NCI-H1417 treated with DMSO at 0.1 percent for 48 hours (cell line): ENCODE results near the gene TMPRSS9.

Source experiments
- DNase-seq: peaks from one replicate; lab custom pipeline; 2025; lab: John Stamatoyannopoulos, UW

Gene TMPRSS9

DNA sequence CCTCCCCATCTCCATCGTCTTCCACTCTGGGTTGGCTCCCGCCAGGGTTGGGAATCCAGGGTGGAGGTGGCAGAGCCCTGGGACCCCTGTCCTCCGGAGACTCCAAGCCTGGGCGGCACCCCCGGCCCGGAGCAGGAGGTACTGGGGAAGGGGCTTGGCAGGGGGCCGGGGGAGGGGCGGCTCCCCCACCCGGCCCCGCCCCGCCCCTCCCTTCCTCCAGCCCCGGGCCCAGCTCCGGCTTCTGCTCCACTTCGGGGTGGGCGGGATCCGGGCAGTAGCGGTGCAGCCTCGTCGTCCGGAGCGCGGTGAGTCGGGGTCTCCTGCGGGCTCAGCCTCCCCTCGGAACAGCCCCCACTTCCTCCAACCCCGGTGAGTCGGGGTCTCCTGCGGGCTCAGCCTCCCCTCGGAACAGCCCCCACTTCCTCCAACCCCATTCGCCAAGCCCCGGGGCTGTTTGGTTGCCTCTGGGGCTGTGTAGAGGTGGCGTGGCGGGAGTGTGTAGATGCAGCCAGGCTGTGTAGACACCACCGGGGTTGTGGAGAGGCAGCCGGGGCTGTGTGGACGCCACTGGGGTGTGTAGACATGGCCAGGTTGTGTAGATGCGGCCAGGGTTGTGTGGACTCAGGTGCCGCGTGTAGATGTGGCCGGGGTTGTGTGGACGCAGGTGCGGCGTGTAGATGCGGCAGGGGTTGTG, at the start of gene TMPRSS9:
TMPRSS9 (plus strand) TSS at position 274 of the 694 bp plus-strand sequence. CDS start 29,521 bp downstream, outside the sequence.
- DNase-seq: no peak

- no peak for DNase-seq
Observed at GRCh38 chr19:2311093-2311492, 49.0 kb upstream of the TMPRSS9 start.

DNA sequence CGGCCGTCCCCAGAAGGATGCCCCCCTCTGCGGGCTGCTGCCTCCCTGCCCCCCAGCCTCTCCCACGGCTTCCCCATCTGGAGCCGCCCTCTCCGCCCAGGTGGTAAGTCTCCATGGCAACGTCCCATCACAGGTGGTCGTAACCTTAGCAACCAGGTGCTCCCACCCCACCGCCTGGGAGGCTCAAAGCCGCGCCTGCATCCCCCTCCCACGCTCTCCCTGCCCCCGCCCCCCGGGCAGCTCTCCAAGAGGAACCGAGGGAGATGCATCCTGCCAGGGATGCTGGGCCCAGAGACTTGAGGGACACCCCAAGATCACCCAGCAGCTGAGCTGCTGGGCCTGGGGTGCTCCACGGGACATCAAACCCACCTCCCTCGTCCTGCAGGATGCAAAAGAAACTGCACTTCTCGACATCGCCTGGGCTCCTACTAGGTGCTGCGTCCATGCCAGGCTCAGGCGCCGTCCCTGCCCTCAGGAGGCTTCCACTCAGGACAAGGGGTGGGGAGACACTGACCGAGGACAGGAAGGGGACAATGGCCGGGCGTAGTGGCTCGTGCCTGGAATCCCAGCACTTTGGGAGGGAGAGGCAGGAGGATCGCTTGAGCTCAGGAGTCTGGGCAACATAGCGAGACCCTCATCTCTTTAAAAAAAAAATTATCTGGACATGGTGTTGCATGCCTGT, 47.1 kb upstream of the TMPRSS9 start:
- no peak for DNase-seq

DNA sequence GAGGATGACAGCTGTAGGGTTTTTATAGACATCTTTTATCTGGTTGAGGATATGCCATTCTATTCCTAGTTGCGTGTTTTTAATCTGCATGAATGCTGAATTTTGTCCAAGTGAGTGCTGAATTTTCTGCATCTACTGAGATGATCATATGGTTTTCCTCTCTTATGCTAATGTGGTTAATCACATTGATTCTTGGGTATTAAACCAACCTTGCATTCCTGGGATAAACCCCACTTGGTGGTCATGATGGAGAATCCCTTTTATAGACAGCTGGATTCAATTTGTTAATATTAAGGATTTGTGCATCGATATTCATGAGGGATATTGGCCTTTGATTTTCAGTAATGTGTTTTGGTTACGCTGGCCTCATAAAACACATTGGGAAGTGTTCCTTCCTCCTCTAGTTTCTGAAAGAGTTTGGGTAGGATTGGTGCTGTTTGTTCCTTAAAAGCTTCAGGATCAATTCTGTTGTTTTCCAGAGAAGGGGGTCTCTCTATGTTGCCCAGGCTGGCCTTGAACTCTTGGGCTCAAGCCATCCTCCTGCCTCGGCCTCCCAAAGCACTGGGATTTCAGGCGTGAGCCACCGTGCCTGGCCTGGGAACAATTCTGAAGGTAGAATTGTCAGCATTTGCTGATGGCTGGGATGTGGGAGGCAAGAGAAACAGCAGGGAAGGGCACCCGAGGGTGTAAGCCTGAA, 44.8 kb upstream of the TMPRSS9 start:
- no peak for DNase-seq

- no peak for DNase-seq
Observed at GRCh38 chr19:2315818-2316353, 44.2 kb upstream of the TMPRSS9 start.

DNA sequence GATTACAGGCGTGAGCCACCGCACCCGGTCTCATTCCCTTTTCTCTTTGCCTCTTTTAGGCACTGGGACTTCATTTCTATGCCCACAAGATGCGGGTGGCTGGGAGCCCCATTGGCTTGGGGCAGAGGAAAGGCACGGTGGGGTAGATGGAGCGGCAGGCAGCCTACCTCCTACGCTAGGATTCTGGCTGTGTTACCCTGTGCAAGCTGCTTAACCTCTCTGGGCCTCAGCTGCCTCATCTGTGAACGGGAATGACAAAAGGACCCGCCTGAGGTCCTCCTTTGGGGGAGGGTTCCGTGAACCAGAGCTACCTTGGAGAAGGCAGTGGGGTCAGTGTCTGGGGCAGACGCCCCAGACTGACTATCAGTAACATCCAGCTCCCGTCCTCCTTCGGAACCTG, 42.8 kb upstream of the TMPRSS9 start:
- no peak for DNase-seq

DNA sequence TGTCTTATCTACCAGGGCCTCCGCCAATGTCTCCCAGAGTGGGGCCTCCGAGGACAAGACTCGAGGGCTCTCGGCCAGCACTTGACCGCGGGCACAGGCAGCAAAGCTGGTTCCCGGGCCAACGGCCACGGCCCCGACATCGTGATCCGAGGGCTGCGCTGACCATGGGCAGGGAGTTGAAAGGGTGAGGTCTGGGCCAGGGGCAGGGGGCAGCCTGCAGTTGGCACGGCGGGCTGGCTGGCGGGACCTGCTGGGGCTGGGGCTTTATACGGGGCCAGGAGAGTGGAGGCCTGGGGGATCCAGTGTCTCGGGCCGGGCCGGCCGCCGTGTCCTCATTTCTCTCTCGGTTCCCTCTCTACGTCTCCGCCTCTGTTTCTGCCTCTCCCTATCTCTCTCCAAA, 42.3 kb upstream of the TMPRSS9 start:
- no peak for DNase-seq

DNA sequence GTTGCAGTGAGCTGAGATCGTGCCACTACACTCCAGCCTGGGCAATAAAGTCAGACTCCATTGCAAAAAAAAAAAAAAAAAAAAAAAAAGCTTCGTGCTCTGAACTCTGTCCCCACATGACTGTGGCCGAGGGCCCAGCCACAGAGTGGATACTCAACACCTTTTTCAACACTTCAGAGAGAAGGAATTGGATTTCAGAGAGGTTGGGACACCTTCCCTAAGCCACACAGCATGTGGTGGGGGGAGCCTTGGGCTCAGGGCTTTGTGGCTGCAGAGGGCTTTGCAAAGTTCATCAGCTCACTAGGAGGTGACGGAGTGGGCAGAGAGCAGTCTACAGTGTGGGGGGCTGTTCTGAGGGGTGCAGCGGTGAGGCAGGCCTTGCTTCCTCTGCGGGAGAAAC, 41.1 kb upstream of the TMPRSS9 start:
- no peak for DNase-seq

DNA sequence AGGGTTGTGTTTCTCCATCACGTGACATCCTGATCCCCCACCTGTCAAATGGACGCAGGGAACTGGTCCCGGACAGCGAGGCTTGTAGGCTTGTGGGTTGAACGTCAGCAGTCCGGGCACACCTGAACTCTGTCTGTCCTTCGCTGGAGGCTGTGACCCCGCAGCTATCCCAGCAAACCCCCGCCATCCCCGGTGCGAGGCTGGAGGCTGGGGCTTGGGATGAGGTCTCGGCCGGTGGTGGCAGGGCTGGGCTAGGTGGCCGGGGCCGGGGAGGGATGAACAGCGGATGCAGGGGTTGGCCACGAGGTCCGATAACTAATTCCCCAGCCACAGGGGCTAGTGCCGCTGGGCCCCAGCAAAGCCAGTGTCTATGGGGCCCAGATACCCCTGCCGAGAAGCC, 40.5 kb upstream of the TMPRSS9 start:
- no peak for DNase-seq

DNA sequence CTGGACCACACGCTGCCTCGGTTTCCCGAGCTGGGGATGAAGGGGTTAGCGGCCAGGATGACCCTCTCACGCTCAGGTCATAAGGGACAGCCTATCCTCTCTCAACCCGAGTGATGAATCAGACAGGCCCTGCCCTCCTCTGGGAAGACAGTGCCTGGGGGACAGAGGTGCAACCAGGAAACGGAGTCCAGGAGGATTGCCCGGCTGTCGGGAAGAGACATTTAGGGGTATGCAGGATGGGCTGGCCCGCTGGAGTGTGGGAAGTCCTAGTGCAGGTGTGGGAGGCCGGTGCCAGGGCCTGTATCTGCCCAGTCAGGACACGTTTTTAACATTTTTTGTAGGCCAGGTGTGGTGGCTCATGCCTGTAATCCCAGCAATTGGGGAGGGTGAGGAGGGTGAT, 40.0 kb upstream of the TMPRSS9 start:
- no peak for DNase-seq

- no peak for DNase-seq
Observed at GRCh38 chr19:2320939-2321338, 39.1 kb upstream of the TMPRSS9 start.

- DNase-seq: no peak
Observed at GRCh38 chr19:2321565-2322283, 38.3 kb upstream of the TMPRSS9 start.

- no peak for DNase-seq
Observed at GRCh38 chr19:2323707-2324106, 36.4 kb upstream of the TMPRSS9 start.

- no peak for DNase-seq
Observed at GRCh38 chr19:2324220-2324948, 35.7 kb upstream of the TMPRSS9 start.

- DNase-seq: no peak
Observed at GRCh38 chr19:2325281-2326046, 34.6 kb upstream of the TMPRSS9 start.

DNA sequence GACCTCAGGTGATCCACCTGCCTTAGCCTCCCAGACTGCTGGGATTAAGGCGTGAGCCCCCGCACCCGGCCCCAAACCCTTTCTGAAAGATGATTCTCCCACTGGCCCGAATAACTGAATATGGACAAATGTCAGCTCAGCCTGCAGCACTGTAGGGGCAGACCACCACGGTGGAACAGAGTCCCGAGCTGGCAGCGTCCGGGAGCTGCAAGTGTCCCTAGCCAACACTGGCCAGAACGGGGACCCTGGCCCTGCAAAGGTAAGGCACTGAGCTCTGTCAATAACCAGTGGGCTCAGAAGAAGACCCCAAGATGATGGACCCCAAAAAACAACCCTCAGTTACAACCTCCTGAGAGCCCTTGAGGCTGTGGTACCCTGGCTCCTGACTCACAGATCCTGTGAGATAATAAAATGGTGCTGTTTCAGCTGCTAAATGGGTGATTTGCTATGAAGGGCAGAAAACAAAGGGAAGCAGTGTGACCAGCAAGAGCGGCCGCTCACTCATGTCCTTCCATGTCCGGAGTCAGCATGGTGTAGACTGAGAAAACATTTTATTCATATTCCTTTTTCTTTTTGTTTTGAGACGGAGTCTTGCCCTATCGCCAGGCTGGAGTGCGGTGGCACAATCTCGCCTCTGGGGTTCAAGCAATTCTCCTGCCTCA, 33.2 kb upstream of the TMPRSS9 start:
- no peak for DNase-seq

DNA sequence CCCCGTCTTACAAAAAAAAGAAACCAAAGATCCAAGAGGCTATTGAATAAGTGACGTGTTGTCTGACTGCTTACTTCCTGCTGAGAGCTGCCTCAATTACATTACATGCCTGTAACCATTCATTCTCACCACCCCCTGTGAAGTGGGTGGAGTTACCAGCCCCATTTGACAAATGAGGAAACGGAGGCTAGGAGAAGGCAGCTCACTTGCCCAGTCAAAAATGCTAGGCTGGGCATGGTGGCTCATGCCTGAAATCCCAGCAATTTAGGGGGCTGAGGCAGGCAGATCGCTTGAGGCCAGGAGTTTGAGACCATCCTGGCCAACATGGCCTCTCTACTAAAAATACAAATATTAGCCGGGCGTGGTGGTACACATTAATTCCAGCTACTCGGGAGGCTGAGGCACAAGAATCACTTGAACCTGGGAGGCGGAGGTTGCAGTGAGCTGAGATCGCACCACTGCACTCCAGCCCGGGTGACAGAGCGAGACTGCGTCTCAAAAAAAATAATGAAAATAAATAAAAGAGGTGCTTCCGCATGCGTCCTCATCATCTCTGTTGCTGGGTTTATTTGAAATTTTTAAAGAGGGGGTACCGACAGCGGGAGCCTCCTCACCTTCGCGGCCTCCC, 32.2 kb upstream of the TMPRSS9 start:
- peak; percentile 65 for DNase-seq

DNA sequence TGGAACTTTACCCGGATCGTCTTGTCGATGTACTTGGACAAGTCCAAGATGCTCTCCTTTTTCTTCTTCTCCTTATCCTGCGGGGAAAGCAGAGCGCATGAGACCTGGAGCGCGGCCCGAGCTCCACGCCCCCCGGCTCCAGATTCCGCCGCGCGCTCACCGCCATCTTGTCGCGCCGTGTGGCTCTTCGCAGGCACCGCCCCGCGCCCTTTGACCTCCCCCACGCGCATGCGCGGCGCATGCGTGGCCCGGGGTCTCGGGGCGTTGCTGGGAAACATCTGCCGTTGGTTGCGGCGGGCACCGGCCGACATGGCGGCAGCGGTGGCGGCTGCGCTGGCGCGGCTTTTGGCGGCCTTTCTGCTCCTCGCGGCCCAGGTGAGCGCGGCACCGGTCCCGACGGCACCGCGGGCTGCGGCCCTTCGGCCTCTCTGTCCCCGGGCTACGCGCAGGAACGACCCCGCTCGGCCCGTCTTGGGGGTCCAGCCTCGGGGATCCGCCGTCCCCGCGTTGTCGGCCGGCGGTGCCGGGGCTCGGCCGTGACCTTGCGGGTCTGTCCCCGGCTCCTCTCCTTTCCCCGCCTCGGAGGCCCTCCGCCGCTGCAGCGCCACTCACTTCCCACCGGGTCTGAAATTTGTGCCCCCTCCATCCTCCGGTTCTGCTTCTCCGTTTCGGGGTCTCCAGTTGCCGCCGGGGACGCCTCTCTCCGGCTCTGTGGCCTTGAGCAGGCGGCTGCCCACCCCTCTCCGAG, 31.5 kb upstream of the TMPRSS9 start, which contains the start of the genes LSM7 and SPPL2B:
LSM7 (minus strand) TSS at position 186 of the 748 bp plus-strand sequence; CDS start at position 166, 20 bp downstream.
SPPL2B (plus strand) TSS at position 284 of the 748 bp plus-strand sequence; CDS start at position 310, 26 bp downstream.
- DNase-seq: peak; percentile 32

DNA sequence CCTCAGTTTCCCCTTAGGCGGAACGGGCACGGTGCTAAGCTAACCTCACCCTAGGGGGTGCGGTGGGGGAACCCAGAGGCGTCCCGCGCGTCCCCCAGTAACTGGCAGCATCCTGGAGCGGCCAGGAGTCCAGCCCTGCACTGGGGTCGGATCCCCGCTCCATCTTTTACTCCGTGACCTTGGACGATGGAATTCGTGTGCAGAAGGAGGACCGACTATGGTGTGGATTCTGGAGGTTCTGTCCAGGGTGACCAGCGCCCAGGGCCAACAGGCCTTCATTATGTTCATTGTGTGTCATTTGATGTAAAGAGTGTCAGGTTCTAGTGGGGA, 31.0 kb upstream of the TMPRSS9 start:
- DNase-seq: no peak
